PC-3 (cell line): ENCODE measurements around the gene DPM3. TPM values are rescaled to one million over a fixed set of nuclear protein-coding genes. Genes with fewer than 3 reads are reported as not detected.

Experiments
- ATAC-seq: fragments of 200-7000 bp; cut with Tn5 transposase; 2 replicates; pipeline ENCODE4 v1.9.1; 2020; ENCODE audit warnings: mild to moderate bottlenecking, moderate library complexity
- BruUV-seq: library from RNA; stranded (reverse); fragments of 400-500 nt; replicated peaks from 2 replicates; lab custom pipeline; 2021; lab: Mats Ljungman, UMichigan
- CTCF ChIA-PET: fragments of 300-600 bp; sonication (Branson Sonifier 250); formaldehyde crosslinking; loops from one replicate; lab custom pipeline; 2022; ENCODE audit warnings: antibody characterized with exemption; lab: Charles Lee
- POLR2A ChIA-PET: fragments of 300-600 bp; sonication (Branson Sonifier 250); formaldehyde crosslinking; loops from one replicate; lab custom pipeline; 2022; ENCODE audit warnings: antibody characterized with exemption; ENCODE audit not compliant: unreplicated experiment; lab: Charles Lee
- DNase-seq: peaks from one replicate; pipeline ENCODE4 v3.0.0-alpha.2; 2015
- H2AFZ ChIP-seq: fragments of 300-600 bp; sonication (generic); 2 replicates; pipeline ENCODE4 v1.6.0; 2016; ENCODE audit warnings: antibody characterized with exemption, low read length
- H3F3A ChIP-seq: fragments of 300-600 bp; sonication (generic); one replicate; pipeline ENCODE4 v1.6.0; 2017; ENCODE audit warnings: antibody characterized with exemption, low read length, control low read depth, mild to moderate bottlenecking; ENCODE audit not compliant: unreplicated experiment
- H3K27ac ChIP-seq: fragments of 300-600 bp; sonication (generic); 2 replicates; pipeline ENCODE4 v1.5.1; 2016; ENCODE audit warnings: mild to moderate bottlenecking, low read length
- H3K27me3 ChIP-seq: fragments of 300-600 bp; sonication (generic); 2 replicates; pipeline ENCODE4 v1.6.1; 2016; ENCODE audit warnings: low read length, mixed read lengths
- H3K36me3 ChIP-seq: fragments of 300-600 bp; sonication (generic); 2 replicates; pipeline ENCODE4 v1.6.1; 2016; ENCODE audit warnings: low read depth, mixed run types, low read length, mixed read lengths
- H3K4me1 ChIP-seq: fragments of 300-600 bp; sonication (generic); 2 replicates; pipeline ENCODE4 v1.5.1; 2016; ENCODE audit warnings: low read length; ENCODE audit not compliant: insufficient read depth
- H3K4me2 ChIP-seq: fragments of 300-600 bp; sonication (generic); 2 replicates; pipeline ENCODE4 v1.6.0; 2016; ENCODE audit warnings: low read length
- H3K4me3 ChIP-seq: fragments of 300-600 bp; sonication (generic); 2 replicates; pipeline ENCODE4 v1.5.1; 2016; ENCODE audit warnings: mild to moderate bottlenecking, low read length, mixed read lengths
- H3K79me2 ChIP-seq: fragments of 300-600 bp; sonication (generic); 2 replicates; pipeline ENCODE4 v1.6.1; 2017; ENCODE audit warnings: low read length, mixed read lengths
- H3K9ac ChIP-seq: fragments of 300-600 bp; sonication (generic); 2 replicates; pipeline ENCODE4 v1.6.0; 2016; ENCODE audit warnings: mild to moderate bottlenecking, low read length
- H3K9me2 ChIP-seq: fragments of 300-600 bp; sonication (generic); replicated peaks from 2 replicates; pipeline ENCODE4 v1.6.1; 2016; ENCODE audit warnings: mixed run types, low read length, mixed read lengths
- H3K9me3 ChIP-seq: fragments of 300-600 bp; sonication (generic); 2 replicates; pipeline ENCODE4 v1.6.1; 2016; ENCODE audit warnings: low read length, mixed read lengths
- H4K20me1 ChIP-seq: fragments of 300-600 bp; sonication (generic); 2 replicates; pipeline ENCODE4 v1.6.1; 2016; ENCODE audit warnings: low read length, mixed read lengths
- EZH2 ChIP-seq: fragments of 300-600 bp; sonication (generic); IDR thresholded peaks from one replicate; pipeline ENCODE4 v1.6.1; 2017; ENCODE audit warnings: antibody characterized with exemption, mild to moderate bottlenecking, low read length; ENCODE audit not compliant: unreplicated experiment
- EZH2phosphoT487 ChIP-seq: fragments of 300-600 bp; sonication (generic); IDR thresholded peaks from 2 replicates; pipeline ENCODE4 v1.6.1; 2018; ENCODE audit warnings: mild to moderate bottlenecking, antibody characterized with exemption, low read length, borderline replicate concordance
- intact Hi-C: fragments of 100-400 bp; cut with micrococcal nuclease; formaldehyde crosslinking; loops from 2 replicates; pipeline ENCODE4 v1.9.0; 2023
- total RNA-seq: library from RNA; depleted of rRNA; stranded (reverse); fragments of >200 nt; gene quantifications from 2 replicates; pipeline ENCODE4 v1.2.3, GENCODE V29; 2014
- TF ChIP-seq, protein P1 (sequence below): fragments of 300-600 bp; sonication (generic); conservative IDR thresholded peaks from 2 replicates; pipeline ENCODE4 v1.5.1; 2017; ENCODE audit warnings: antibody characterized with exemption, low read depth, mild to moderate bottlenecking, low read length

The DPM3 gene
- total RNA-seq, 1 experiment from 2014 or later, result 74.3 TPM

- ATAC-seq, result no peak
- Histone ChIP-seq H3K27me3 (no peaks in the 10 kb centered on the region), H3K36me3 (no peaks in the 10 kb centered on the region), H3K9me2 (no peaks in the 10 kb centered on the region), H3K4me3 (no peak overlapping the region), H3K4me1 (no peaks in the 10 kb centered on the region), H3K9ac (no peak overlapping the region), H3K27ac (no peak overlapping the region), H3F3A (no peaks in the 10 kb centered on the region), H4K20me1 (no peaks in the 10 kb centered on the region), H3K9me3 (no peaks in the 10 kb centered on the region), H3K79me2 (no peaks in the 10 kb centered on the region), H3K4me2 (no peak overlapping the region), H2AFZ (no peak overlapping the region)
- ChIA-PET POLR2A (no interaction called here), CTCF (interaction anchor here (0.5 kb wide), 1 partner anchor 14 kb away, joined by 3 read pairs; no protein-coding TSS in a partner anchor)
- no peak for DNase-seq
- intact Hi-C loops, result no loop called here
- TF ChIP-seq EZH2 (no peak), EZH2phosphoT487 (no peak)
- TF ChIP-seq, protein P1, sequence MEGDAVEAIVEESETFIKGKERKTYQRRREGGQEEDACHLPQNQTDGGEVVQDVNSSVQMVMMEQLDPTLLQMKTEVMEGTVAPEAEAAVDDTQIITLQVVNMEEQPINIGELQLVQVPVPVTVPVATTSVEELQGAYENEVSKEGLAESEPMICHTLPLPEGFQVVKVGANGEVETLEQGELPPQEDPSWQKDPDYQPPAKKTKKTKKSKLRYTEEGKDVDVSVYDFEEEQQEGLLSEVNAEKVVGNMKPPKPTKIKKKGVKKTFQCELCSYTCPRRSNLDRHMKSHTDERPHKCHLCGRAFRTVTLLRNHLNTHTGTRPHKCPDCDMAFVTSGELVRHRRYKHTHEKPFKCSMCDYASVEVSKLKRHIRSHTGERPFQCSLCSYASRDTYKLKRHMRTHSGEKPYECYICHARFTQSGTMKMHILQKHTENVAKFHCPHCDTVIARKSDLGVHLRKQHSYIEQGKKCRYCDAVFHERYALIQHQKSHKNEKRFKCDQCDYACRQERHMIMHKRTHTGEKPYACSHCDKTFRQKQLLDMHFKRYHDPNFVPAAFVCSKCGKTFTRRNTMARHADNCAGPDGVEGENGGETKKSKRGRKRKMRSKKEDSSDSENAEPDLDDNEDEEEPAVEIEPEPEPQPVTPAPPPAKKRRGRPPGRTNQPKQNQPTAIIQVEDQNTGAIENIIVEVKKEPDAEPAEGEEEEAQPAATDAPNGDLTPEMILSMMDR, result no peak
- no TSS peak for BruUV-seq
These were observed 29.5 kb downstream of the DPM3 start for GRCh38 chr1:155110826-155111225.

DNA sequence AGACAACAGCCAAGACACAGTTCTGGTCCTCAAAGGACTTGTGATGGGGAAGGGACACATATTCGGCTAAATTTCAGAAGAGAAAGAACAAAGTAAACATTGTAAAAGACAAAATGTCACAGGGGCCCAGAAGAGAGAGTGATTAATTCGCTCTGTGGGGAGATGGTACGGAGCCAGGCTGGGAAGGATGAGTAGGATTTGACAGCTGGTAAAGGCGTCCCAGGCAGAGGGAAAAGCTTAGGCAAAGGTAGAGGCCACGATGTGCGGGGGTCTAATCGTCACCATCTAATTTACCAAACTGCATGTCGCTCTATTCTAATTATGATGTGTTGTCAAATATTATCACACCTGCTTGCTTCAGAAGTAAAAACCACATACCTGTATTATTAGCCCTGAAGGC is 29.9 kb downstream of the DPM3 start:
- DNase-seq (no peak), ATAC-seq (no peak)
- Histone ChIP-seq H3F3A (no peaks in the 10 kb centered on the region), H3K4me3 (no peak overlapping the region), H3K9me2 (no peaks in the 10 kb centered on the region), H3K27me3 (no peaks in the 10 kb centered on the region), H3K27ac (no peak overlapping the region), H3K9me3 (no peaks in the 10 kb centered on the region), H3K36me3 (no peaks in the 10 kb centered on the region), H3K4me2 (no peak overlapping the region), H2AFZ (no peak overlapping the region), H3K79me2 (no peaks in the 10 kb centered on the region), H4K20me1 (no peaks in the 10 kb centered on the region), H3K9ac (no peak overlapping the region), H3K4me1 (no peaks in the 10 kb centered on the region)
- no peak for TF ChIP-seq EZH2
- no peak for TF ChIP-seq EZH2phosphoT487
- TF ChIP-seq, protein P1, result no peak
- ChIA-PET POLR2A (no interaction called here), CTCF (interaction anchor here (0.5 kb wide), 1 partner anchor 13 kb away, joined by 3 read pairs; no protein-coding TSS in a partner anchor)
- BruUV-seq, result no TSS peak
- intact Hi-C loops, result no loop called here

GRCh38 chr1:155108296-155108695 is 32.0 kb downstream of the DPM3 start:
- BruUV-seq, result no TSS peak
- Histone ChIP-seq H3K4me1 (no peaks in the 10 kb centered on the region), H3K27me3 (no peaks in the 10 kb centered on the region), H3K4me3 (no peak overlapping the region), H4K20me1 (no peaks in the 10 kb centered on the region), H3K79me2 (no peaks in the 10 kb centered on the region), H3K27ac (no peak overlapping the region), H3K9me3 (no peaks in the 10 kb centered on the region), H3K9me2 (no peaks in the 10 kb centered on the region), H3K9ac (no peak overlapping the region), H3K36me3 (no peaks in the 10 kb centered on the region), H3K4me2 (no peak overlapping the region), H3F3A (no peaks in the 10 kb centered on the region), H2AFZ (no peak overlapping the region)
- POLR2A ChIA-PET, result no interaction called here
- intact Hi-C loops, result no loop called here
- TF ChIP-seq, protein P1, result no peak
- TF ChIP-seq EZH2phosphoT487 (no peak), EZH2 (no peak)
- no peak for DNase-seq
- CTCF ChIA-PET, result no interaction called here
- ATAC-seq, result no peak
